ENCODE results near the gene NXPH1. TPM values are rescaled to one million over a fixed set of nuclear protein-coding genes. Genes with fewer than 3 reads are reported as not detected.

NXPH1 gene
- total and polyA plus RNA-seq, 2 donors (not counting 1 experiment from before 2014, with no cell fraction given): not detected

GRCh38 chr7:8413600-8413999 lies 19.8 kb upstream of the NXPH1 start:
- Histone ChIP-seq H3K9ac (ENCODE audit: low read length) (no peak overlapping the region), H3K36me3 (replicated peaks in 1 of 2; ENCODE audit: control extremely low read depth in 1 of 2, control insufficient read depth in 1 of 2, extremely low read depth in 1 of 2, insufficient read depth in 2 of 2, low read length in 1 of 2) (no peaks in the 10 kb centered on the region), H3K79me2 (ENCODE audit: control insufficient read depth, insufficient read depth, low read length) (no peaks in the 10 kb centered on the region), H2AFZ (ENCODE audit: insufficient read depth, low read depth, low read length, poor library complexity, severe bottlenecking) (no peak overlapping the region), H3K4me3 (ENCODE audit: control extremely low read depth in 1 of 5, extremely low read depth in 1 of 5, insufficient read depth in 1 of 5, low read depth in 2 of 5, low read length in 4 of 5) (no peak overlapping the region), H3K27me3 (replicated peaks in 1 of 4; ENCODE audit: control extremely low read depth in 1 of 4, control insufficient read depth in 3 of 4, insufficient read depth in 4 of 4, low read length in 3 of 4) (peaks cover 0 to 2% (median 0%) of the 10 kb centered on the region in 4 experiments), H3K27ac (ENCODE audit: low read length in 2 of 2) (no peak overlapping the region), H3K4me2 (replicated peaks; ENCODE audit: low read depth, low read length, poor library complexity, severe bottlenecking) (no peak overlapping the region), H3K9me3 (ENCODE audit: control extremely low read depth in 1 of 3, control insufficient read depth in 2 of 3, insufficient read depth in 1 of 3, low read length in 2 of 3) (no peaks in the 10 kb centered on the region), H4K20me1 (ENCODE audit: control insufficient read depth, insufficient read depth, low read length, poor library complexity, severe bottlenecking) (no peaks in the 10 kb centered on the region), H3K4me1 (ENCODE audit: control insufficient read depth in 2 of 2, insufficient read depth in 2 of 2, low read length in 2 of 2) (no peaks in the 10 kb centered on the region)
- CTCF ChIA-PET: no interaction called here
- no peak for DNase-seq
- TF ChIP-seq EZH2 (IDR thresholded peaks at IDR 0.05; ENCODE audit: borderline replicate concordance, insufficient read depth, low read depth, low read length, poor library complexity, severe bottlenecking) (no peak), CTCF (IDR thresholded peaks at IDR 0.05) (no peak)
- Mint-ChIP-seq H3K4me3 (no peak overlapping the region), H3K4me1 (no peaks in the 10 kb centered on the region), H3K9me3 (ENCODE audit: insufficient read depth) (no peaks in the 10 kb centered on the region), H3K27ac (no peak overlapping the region), H3K27me3 (peaks cover 20% of the 10 kb centered on the region)
- ATAC-seq (ENCODE audit: low read depth): no peak
- 80% methylated on average over 1 of the region's 4 CpGs for WGBS (ENCODE audit: insufficient coverage)
- intact Hi-C loops (cut with micrococcal nuclease): no loop called here
- POLR2A ChIA-PET: no interaction called here

- ChIA-PET CTCF (interaction anchor here (0.7 to 1.2 kb wide), 6 partner anchors 10 to 1994 kb away, joined by 3 read pairs; no protein-coding TSS in a partner anchor), POLR2A (no interaction called here)
- H3K4me3 Mint-ChIP-seq: no peak overlapping the region
- H3K4me2 ChIP-seq (replicated peaks; ENCODE audit: low read depth, low read length, poor library complexity, severe bottlenecking): no peak overlapping the region
- no peak overlapping the region for H3K9ac ChIP-seq (ENCODE audit: low read length)
- H4K20me1 ChIP-seq (ENCODE audit: control insufficient read depth, insufficient read depth, low read length, poor library complexity, severe bottlenecking): no peaks in the 10 kb centered on the region
- ATAC-seq (ENCODE audit: low read depth) (no peak), DNase-seq (peak; percentile 63)
- H3K27me3 ChIP-seq (replicated peaks in 1 of 4; ENCODE audit: control extremely low read depth in 1 of 4, control insufficient read depth in 3 of 4, insufficient read depth in 4 of 4, low read length in 3 of 4): no peaks in the 10 kb centered on the region
- intact Hi-C loops (cut with micrococcal nuclease): no loop called here
- no peak overlapping the region for H3K27ac Mint-ChIP-seq
- H3K9me3 Mint-ChIP-seq (ENCODE audit: insufficient read depth): no peaks in the 10 kb centered on the region
- H3K27ac ChIP-seq (ENCODE audit: low read length in 2 of 2): no peak overlapping the region
- no peaks in the 10 kb centered on the region for H3K4me1 ChIP-seq (ENCODE audit: control insufficient read depth in 2 of 2, insufficient read depth in 2 of 2, low read length in 2 of 2)
- no peaks in the 10 kb centered on the region for H3K36me3 ChIP-seq (replicated peaks in 1 of 2; ENCODE audit: control extremely low read depth in 1 of 2, control insufficient read depth in 1 of 2, extremely low read depth in 1 of 2, insufficient read depth in 2 of 2, low read length in 1 of 2)
- no peak overlapping the region for H3K4me3 ChIP-seq (ENCODE audit: control extremely low read depth in 1 of 5, extremely low read depth in 1 of 5, insufficient read depth in 1 of 5, low read depth in 2 of 5, low read length in 4 of 5)
- no peak overlapping the region for H2AFZ ChIP-seq (ENCODE audit: insufficient read depth, low read depth, low read length, poor library complexity, severe bottlenecking)
- no CpG with 5 or more reads among the region's 1 CpG for WGBS (ENCODE audit: insufficient coverage)
- H3K79me2 ChIP-seq (ENCODE audit: control insufficient read depth, insufficient read depth, low read length): no peaks in the 10 kb centered on the region
- no peaks in the 10 kb centered on the region for H3K9me3 ChIP-seq (ENCODE audit: control extremely low read depth in 1 of 3, control insufficient read depth in 2 of 3, insufficient read depth in 1 of 3, low read length in 2 of 3)
- peaks cover 4% of the 10 kb centered on the region for H3K27me3 Mint-ChIP-seq
- TF ChIP-seq EZH2 (IDR thresholded peaks at IDR 0.05; ENCODE audit: borderline replicate concordance, insufficient read depth, low read depth, low read length, poor library complexity, severe bottlenecking) (no peak), CTCF (IDR thresholded peaks at IDR 0.05) (peak; percentile 92)
- no peaks in the 10 kb centered on the region for H3K4me1 Mint-ChIP-seq
Measured at GRCh38 chr7:8418629-8419245, 14.7 kb upstream of the NXPH1 start.

Data from B cell (primary cell).